ENCODE data around the gene SCN2B.
"Not testable (repeated sequence)": the region's sequence is repeated elsewhere in the genome, so short reads cannot be mapped to it uniquely, and the experiment has no call there.

SCN2B gene

GRCh38 chr11:118194835-118195627 lies 18.6 kb upstream of the SCN2B start:
- DNase-seq (ENCODE audit: low read depth, low spot score) = no peak
- Histone ChIP-seq H3K4me1 (ENCODE audit: control insufficient read depth, insufficient read depth, low read length) (peaks cover 1% of the 10 kb centered on the region; the same call in 1 of the 2 replicates), H3K27ac (ENCODE audit: low read length) (no peak overlapping the region), H3K27me3 (ENCODE audit: control insufficient read depth, insufficient read depth, low read length) (no peaks in the 10 kb centered on the region), H3K4me3 (ENCODE audit: low read length) (no peak overlapping the region), H3K36me3 (ENCODE audit: control insufficient read depth, insufficient read depth, low read length) (no peaks in the 10 kb centered on the region), H3K9me3 (ENCODE audit: control insufficient read depth, insufficient read depth, low read length) (no peaks in the 10 kb centered on the region)
- no CpG with 5 or more reads among the region's 10 CpGs for WGBS (ENCODE audit: insufficient coverage, insufficient read length)

- no CpG with 5 or more reads among the region's 6 CpGs for WGBS (ENCODE audit: insufficient coverage, insufficient read length)
- Histone ChIP-seq H3K36me3 (ENCODE audit: control insufficient read depth, insufficient read depth, low read length) (no peaks in the 10 kb centered on the region), H3K9me3 (ENCODE audit: control insufficient read depth, insufficient read depth, low read length) (no peaks in the 10 kb centered on the region), H3K27me3 (ENCODE audit: control insufficient read depth, insufficient read depth, low read length) (no peaks in the 10 kb centered on the region), H3K4me3 (ENCODE audit: low read length) (no peak overlapping the region), H3K27ac (ENCODE audit: low read length) (no peak overlapping the region), H3K4me1 (ENCODE audit: control insufficient read depth, insufficient read depth, low read length) (peaks cover 1% of the 10 kb centered on the region; the same call in 1 of the 2 replicates)
- DNase-seq (ENCODE audit: low read depth, low spot score) = no peak
Measured at GRCh38 chr11:118193910-118194566, 17.6 kb upstream of the SCN2B start.

- H3K4me3 ChIP-seq (ENCODE audit: low read length); DNase-seq (ENCODE audit: low read depth, low spot score); H3K4me1 ChIP-seq (ENCODE audit: control insufficient read depth, insufficient read depth, low read length); H3K27ac ChIP-seq (ENCODE audit: low read length); H3K27me3 ChIP-seq (ENCODE audit: control insufficient read depth, insufficient read depth, low read length); H3K36me3 ChIP-seq (ENCODE audit: control insufficient read depth, insufficient read depth, low read length); H3K9me3 ChIP-seq (ENCODE audit: control insufficient read depth, insufficient read depth, low read length): not testable (repeated sequence)
- WGBS (ENCODE audit: insufficient coverage, insufficient read length) = no CpG with 5 or more reads among the region's 5 CpGs
Measured at GRCh38 chr11:118192817-118193216, 16.4 kb upstream of the SCN2B start.

- not testable (repeated sequence) for H3K27me3 ChIP-seq (ENCODE audit: control insufficient read depth, insufficient read depth, low read length); DNase-seq (ENCODE audit: low read depth, low spot score); H3K36me3 ChIP-seq (ENCODE audit: control insufficient read depth, insufficient read depth, low read length); H3K4me1 ChIP-seq (ENCODE audit: control insufficient read depth, insufficient read depth, low read length); H3K4me3 ChIP-seq (ENCODE audit: low read length); H3K27ac ChIP-seq (ENCODE audit: low read length); H3K9me3 ChIP-seq (ENCODE audit: control insufficient read depth, insufficient read depth, low read length)
- no CpG with 5 or more reads among the region's 2 CpGs for WGBS (ENCODE audit: insufficient coverage, insufficient read length)
Measured at GRCh38 chr11:118190942-118191506, 14.6 kb upstream of the SCN2B start.

- DNase-seq (ENCODE audit: low read depth, low spot score) = no peak
- no CpG with 5 or more reads among the region's 6 CpGs for WGBS (ENCODE audit: insufficient coverage, insufficient read length)
- H3K36me3 ChIP-seq (ENCODE audit: control insufficient read depth, insufficient read depth, low read length) = no peaks in the 10 kb centered on the region
- H3K4me3 ChIP-seq (ENCODE audit: low read length) = no peak overlapping the region
- no peak overlapping the region for H3K27ac ChIP-seq (ENCODE audit: low read length)
- no peaks in the 10 kb centered on the region for H3K4me1 ChIP-seq (ENCODE audit: control insufficient read depth, insufficient read depth, low read length)
- no peaks in the 10 kb centered on the region for H3K9me3 ChIP-seq (ENCODE audit: control insufficient read depth, insufficient read depth, low read length)
- no peaks in the 10 kb centered on the region for H3K27me3 ChIP-seq (ENCODE audit: control insufficient read depth, insufficient read depth, low read length)
Measured at GRCh38 chr11:118186346-118187107, 10.1 kb upstream of the SCN2B start.

GRCh38 chr11:118184784-118185579 lies 8.5 kb upstream of the SCN2B start:
- no peak for DNase-seq (ENCODE audit: low read depth, low spot score)
- no CpG with 5 or more reads among the region's 12 CpGs for WGBS (ENCODE audit: insufficient coverage, insufficient read length)
- no peaks in the 10 kb centered on the region for H3K9me3 ChIP-seq (ENCODE audit: control insufficient read depth, insufficient read depth, low read length)

GRCh38 chr11:118183691-118184090 lies 7.3 kb upstream of the SCN2B start:
- not testable (repeated sequence) for H3K36me3 ChIP-seq (ENCODE audit: control insufficient read depth, insufficient read depth, low read length); H3K9me3 ChIP-seq (ENCODE audit: control insufficient read depth, insufficient read depth, low read length); DNase-seq (ENCODE audit: low read depth, low spot score); H3K4me1 ChIP-seq (ENCODE audit: control insufficient read depth, insufficient read depth, low read length); H3K27me3 ChIP-seq (ENCODE audit: control insufficient read depth, insufficient read depth, low read length); H3K27ac ChIP-seq (ENCODE audit: low read length); H3K4me3 ChIP-seq (ENCODE audit: low read length)
- WGBS (ENCODE audit: insufficient coverage, insufficient read length) = no CpG with 5 or more reads among the region's 5 CpGs

More at GRCh38 chr11:118184784-118185579, 8.5 kb upstream of the SCN2B start:
- no peak overlapping the region for H3K27ac ChIP-seq (ENCODE audit: low read length)
- peaks cover 4% of the 10 kb centered on the region; the same call in 1 of the 2 replicates for H3K4me1 ChIP-seq (ENCODE audit: control insufficient read depth, insufficient read depth, low read length)
- H3K36me3 ChIP-seq (ENCODE audit: control insufficient read depth, insufficient read depth, low read length) = no peaks in the 10 kb centered on the region
- H3K27me3 ChIP-seq (ENCODE audit: control insufficient read depth, insufficient read depth, low read length) = no peaks in the 10 kb centered on the region
- no peak overlapping the region for H3K4me3 ChIP-seq (ENCODE audit: low read length)

GRCh38 chr11:118180300-118180703 lies 3.9 kb upstream of the SCN2B start:
- Histone ChIP-seq H3K4me1 (ENCODE audit: control insufficient read depth, insufficient read depth, low read length) (peaks cover 7% of the 10 kb centered on the region), H3K9me3 (ENCODE audit: control insufficient read depth, insufficient read depth, low read length) (no peaks in the 10 kb centered on the region), H3K4me3 (ENCODE audit: low read length) (0 out of 2 replicates have a peak overlapping the region, but pooled peaks have one; percentile 3), H3K27ac (ENCODE audit: low read length) (no peak overlapping the region), H3K27me3 (ENCODE audit: control insufficient read depth, insufficient read depth, low read length) (peaks cover 3% of the 10 kb centered on the region), H3K36me3 (ENCODE audit: control insufficient read depth, insufficient read depth, low read length) (no peaks in the 10 kb centered on the region)
- no CpG with 5 or more reads among the region's 11 CpGs for WGBS (ENCODE audit: insufficient coverage, insufficient read length)
- DNase-seq (ENCODE audit: low read depth, low spot score) = no peak

- H3K27me3 ChIP-seq (ENCODE audit: control insufficient read depth, insufficient read depth, low read length) = peaks cover 7% of the 10 kb centered on the region
- H3K36me3 ChIP-seq (ENCODE audit: control insufficient read depth, insufficient read depth, low read length) = no peaks in the 10 kb centered on the region
- H3K4me1 ChIP-seq (ENCODE audit: control insufficient read depth, insufficient read depth, low read length) = peaks cover 10% of the 10 kb centered on the region
- DNase-seq (ENCODE audit: low read depth, low spot score) = no peak
- H3K9me3 ChIP-seq (ENCODE audit: control insufficient read depth, insufficient read depth, low read length) = no peaks in the 10 kb centered on the region
- no peak overlapping the region for H3K4me3 ChIP-seq (ENCODE audit: low read length)
- no peak overlapping the region for H3K27ac ChIP-seq (ENCODE audit: low read length)
- no CpG with 5 or more reads among the region's 4 CpGs for WGBS (ENCODE audit: insufficient coverage, insufficient read length)
Measured at GRCh38 chr11:118176778-118177134, 317 bp upstream of the SCN2B start.
